GM23248 (cell line): ENCODE results near the gene HPF1. TPM values are rescaled to one million over a fixed set of nuclear protein-coding genes. Genes with fewer than 3 reads are reported as not detected.
"Not testable (repeated sequence)": the region's sequence is repeated elsewhere in the genome, so short reads cannot be mapped to it uniquely, and the experiment has no call there.

ENCODE experiments used
- DNase-seq: peaks from one replicate; pipeline ENCODE4 v3.0.0-alpha.2; 2015
- H2AFZ ChIP-seq: fragments of 200-600 bp; sonication (generic); 2 replicates; pipeline ENCODE4 v1.6.1; 2016; ENCODE audit warnings: antibody characterized with exemption
- H3F3A ChIP-seq: fragments of 200-600 bp; sonication (generic); 2 replicates; pipeline ENCODE4 v1.6.1; 2016; ENCODE audit warnings: mild to moderate bottlenecking, antibody characterized with exemption, mixed run types; ENCODE audit not compliant: insufficient read depth
- H3K27ac ChIP-seq: fragments of 200-600 bp; sonication (generic); 2 replicates; pipeline ENCODE4 v1.5.1; 2016; ENCODE audit warnings: mild to moderate bottlenecking
- H3K27me3 ChIP-seq: fragments of 200-600 bp; sonication (generic); replicated peaks from 2 replicates; pipeline ENCODE4 v1.6.1; 2016; ENCODE audit warnings: mild to moderate bottlenecking; ENCODE audit not compliant: insufficient read depth
- H3K36me3 ChIP-seq: fragments of 200-600 bp; sonication (generic); 2 replicates; pipeline ENCODE4 v1.6.1; 2016; ENCODE audit warnings: low read depth, mild to moderate bottlenecking
- H3K4me1 ChIP-seq: fragments of 200-600 bp; sonication (generic); 2 replicates; pipeline ENCODE4 v1.6.1; 2016; ENCODE audit warnings: mild to moderate bottlenecking; ENCODE audit not compliant: insufficient read depth
- H3K4me2 ChIP-seq: fragments of 200-600 bp; sonication (generic); one replicate; pipeline ENCODE4 v1.6.1; 2016; ENCODE audit warnings: mild to moderate bottlenecking; ENCODE audit not compliant: unreplicated experiment
- H3K4me3 ChIP-seq: fragments of 200-600 bp; sonication (generic); 2 replicates; pipeline ENCODE4 v1.5.1; 2016; ENCODE audit warnings: mild to moderate bottlenecking
- H3K79me2 ChIP-seq: fragments of 200-600 bp; sonication (generic); 2 replicates; pipeline ENCODE4 v1.6.1; 2016; ENCODE audit warnings: mild to moderate bottlenecking; ENCODE audit not compliant: insufficient read depth
- H3K9ac ChIP-seq: fragments of 200-600 bp; sonication (generic); 2 replicates; pipeline ENCODE4 v1.6.1; 2016; ENCODE audit warnings: mild to moderate bottlenecking
- H3K9me2 ChIP-seq: fragments of 200-600 bp; sonication (generic); 2 replicates; pipeline ENCODE4 v1.6.1; 2016; ENCODE audit warnings: mixed run types, mild to moderate bottlenecking, moderate library complexity; ENCODE audit not compliant: insufficient read depth
- H3K9me3 ChIP-seq: fragments of 200-600 bp; sonication (generic); one replicate; pipeline ENCODE4 v1.6.1; 2017; ENCODE audit warnings: low read depth
- H4K20me1 ChIP-seq: fragments of 200-600 bp; sonication (generic); 2 replicates; pipeline ENCODE4 v1.6.0; 2016; ENCODE audit not compliant: insufficient read depth
- EZH2 ChIP-seq: fragments of 200-600 bp; sonication (generic); IDR thresholded peaks from 2 replicates; pipeline ENCODE4 v1.6.1; 2018; ENCODE audit warnings: antibody characterized with exemption, mild to moderate bottlenecking; ENCODE audit not compliant: insufficient read depth, poor library complexity, severe bottlenecking
- EZH2phosphoT487 ChIP-seq: fragments of 200-600 bp; sonication (generic); IDR thresholded peaks from 2 replicates; pipeline ENCODE4 v1.6.1; 2018; ENCODE audit warnings: antibody characterized with exemption, moderate library complexity, mild to moderate bottlenecking, low read depth; ENCODE audit not compliant: insufficient read depth
- WGBS, 2 experiments: methylation state at CpG; one replicate each; pipeline ENCODE4 v1.1.6; 2015 to 2017; ENCODE audit warnings: low lambda C conversion rate in 2 of 2, low coverage in 1 of 2; ENCODE audit errors: missing lambda C conversion rate in 2 of 2; 5-methylcytosine and 5-hydroxymethylcytosine counted together
- in situ Hi-C: fragments of 300-500 bp; cut with MboI; formaldehyde crosslinking; loops from 2 replicates; pipeline ENCODE4 v1.15.0; 2020
- polyA plus RNA-seq: library from polyadenylated mRNA; unstranded; fragments of >200 nt; fragmentation: Nextera tagmentation; extraction: Ambion mirVana; gene quantifications from 2 replicates; pipeline ENCODE4 v1.2.1, GENCODE V29; 2016
- total RNA-seq: library from RNA; depleted of rRNA; stranded (reverse); fragments of >200 nt; shearing (Covaris generic); gene quantifications from 2 replicates; pipeline ENCODE4 v1.2.3, GENCODE V29; 2014; rRNA removed

The HPF1 gene
- total RNA-seq (21.8 and 40.5 TPM in 2 replicates), polyA plus RNA-seq (44.4 and 54.1 TPM in 2 replicates)

GRCh38 chr4:169757575-169758184, at the start of gene HPF1:
Gene HPF1 (minus strand): TSS chr4:169757944. CDS start chr4:169757877, 67 bp downstream.
- WGBS, 2 experiments, result 1% methylated on average over 25 to 46 of the region's 46 CpGs
- Histone ChIP-seq H3K79me2 (peaks cover 38% of the 10 kb centered on the region), H3K4me1 (peaks cover 12% of the 10 kb centered on the region), H3F3A (peaks cover 22% of the 10 kb centered on the region), H3K36me3 (0 out of 2 replicates have a peak, but pooled peaks cover under 1% of the 10 kb centered on the region), H2AFZ (peak within 1 kb of the TSS; percentile 97), H3K4me2 (peak within 1 kb of the TSS; percentile 89), H3K27me3 (no peaks in the 10 kb centered on the region), H3K9ac (peak within 1 kb of the TSS; percentile 79), H3K27ac (peak within 1 kb of the TSS; percentile 19), H4K20me1 (no peaks in the 10 kb centered on the region), H3K9me3 (no peaks in the 10 kb centered on the region), H3K9me2 (no peaks in the 10 kb centered on the region), H3K4me3 (peak within 1 kb of the TSS; percentile 90)
- no peak for TF ChIP-seq EZH2
- TF ChIP-seq EZH2phosphoT487, result no peak
- DNase-seq, result peak; percentile 95
- in situ Hi-C loops, result no loop called here

- 45 to 63% methylated on average over 3 of the region's 3 CpGs for WGBS, 2 experiments
- H3K9me2 ChIP-seq, H3K4me3 ChIP-seq, DNase-seq, H3K27me3 ChIP-seq, H3K4me2 ChIP-seq, H3K27ac ChIP-seq, H3K9ac ChIP-seq, H4K20me1 ChIP-seq, H3K79me2 ChIP-seq, H3K9me3 ChIP-seq, in situ Hi-C loops, H3K36me3 ChIP-seq, H3K4me1 ChIP-seq, H3F3A ChIP-seq, H2AFZ ChIP-seq: not testable (repeated sequence)
Measured at GRCh38 chr4:169806770-169807169, 49.0 kb upstream of the HPF1 start.

GRCh38 chr4:169803413-169803812, 45.7 kb upstream of the HPF1 start:
- no peak for DNase-seq
- no peak overlapping the region for H2AFZ ChIP-seq
- H3K27me3 ChIP-seq, result peaks cover 8% of the 10 kb centered on the region
- no peak overlapping the region for H3K27ac ChIP-seq
- no peaks in the 10 kb centered on the region for H3F3A ChIP-seq
- H3K36me3 ChIP-seq, result no peaks in the 10 kb centered on the region
- TF ChIP-seq EZH2phosphoT487 (no peak), EZH2 (no peak)
- no peak overlapping the region for H3K4me3 ChIP-seq
- no peaks in the 10 kb centered on the region for H3K9me3 ChIP-seq
- WGBS, 2 experiments, result 48 to 51% methylated on average over 7 of the region's 7 CpGs
- H4K20me1 ChIP-seq, result no peaks in the 10 kb centered on the region
- H3K4me2 ChIP-seq, result no peak overlapping the region
- H3K4me1 ChIP-seq, result no peaks in the 10 kb centered on the region
- in situ Hi-C loops, result no loop called here
- no peaks in the 10 kb centered on the region for H3K9me2 ChIP-seq
- H3K79me2 ChIP-seq, result no peaks in the 10 kb centered on the region
- H3K9ac ChIP-seq, result no peak overlapping the region

- Histone ChIP-seq H3K79me2 (no peaks in the 10 kb centered on the region), H4K20me1 (no peaks in the 10 kb centered on the region), H3K27me3 (peaks cover 3% of the 10 kb centered on the region; the same call in 1 of the 2 replicates), H3K9ac (no peak overlapping the region), H3K36me3 (no peaks in the 10 kb centered on the region), H3K9me2 (no peaks in the 10 kb centered on the region), H3K27ac (no peak overlapping the region), H2AFZ (no peak overlapping the region), H3F3A (no peaks in the 10 kb centered on the region), H3K4me3 (no peak overlapping the region), H3K4me2 (no peak overlapping the region), H3K9me3 (no peaks in the 10 kb centered on the region), H3K4me1 (no peaks in the 10 kb centered on the region)
- in situ Hi-C loops, result no loop called here
- DNase-seq, result no peak
- WGBS, 2 experiments, result 33 to 36% methylated on average over 1 of the region's 1 CpG
- TF ChIP-seq EZH2 (no peak), EZH2phosphoT487 (no peak)
Measured at GRCh38 chr4:169802873-169803272, 45.1 kb upstream of the HPF1 start.

- H3K4me2 ChIP-seq, result no peak overlapping the region
- no peaks in the 10 kb centered on the region for H3K9me2 ChIP-seq
- H3K79me2 ChIP-seq, result no peaks in the 10 kb centered on the region
- H4K20me1 ChIP-seq, result no peaks in the 10 kb centered on the region
- H3K9ac ChIP-seq, result no peak overlapping the region
- no peak for TF ChIP-seq EZH2
- no peak for TF ChIP-seq EZH2phosphoT487
- H3K4me1 ChIP-seq, result peaks cover 2% of the 10 kb centered on the region; the same call in 1 of the 2 replicates
- no peak overlapping the region for H2AFZ ChIP-seq
- H3K27me3 ChIP-seq, result no peaks in the 10 kb centered on the region; the same call in 1 of the 2 replicates
- no peak overlapping the region for H3K27ac ChIP-seq
- DNase-seq, result no peak
- H3K4me3 ChIP-seq, result no peak overlapping the region
- in situ Hi-C loops, result no loop called here
- no peaks in the 10 kb centered on the region for H3K36me3 ChIP-seq
- H3F3A ChIP-seq, result no peaks in the 10 kb centered on the region
- WGBS, 2 experiments, result 58 to 62% methylated on average over 3 of the region's 3 CpGs
- no peaks in the 10 kb centered on the region for H3K9me3 ChIP-seq
Measured at GRCh38 chr4:169800541-169800940, 42.8 kb upstream of the HPF1 start.
